HG03025 (cell line): ENCODE data around the gene SH3TC2.

ENCODE experiments used
- ATAC-seq: cut with Tn5 transposase; IDR thresholded peaks from one replicate; pipeline ENCODE4 v1.9.1; 2021; ENCODE audit warnings: mild to moderate bottlenecking, moderate library complexity; ENCODE audit not compliant: unreplicated experiment, low FRiP score

SH3TC2 gene

GRCh38 chr5:149002761-149003689 is 59.8 kb downstream of the SH3TC2 start:
- ATAC-seq = no peak

- no peak for ATAC-seq
Measured at GRCh38 chr5:149002053-149002452, 60.8 kb downstream of the SH3TC2 start.

GRCh38 chr5:149001162-149001561 is 61.7 kb downstream of the SH3TC2 start:
- ATAC-seq = no peak

- no peak for ATAC-seq
Measured at GRCh38 chr5:148999741-149000140, 63.1 kb downstream of the SH3TC2 start.

GRCh38 chr5:148998174-148998797 is 64.6 kb downstream of the SH3TC2 start:
- no peak for ATAC-seq

- no peak for ATAC-seq
Measured at GRCh38 chr5:148996270-148996669, 66.6 kb downstream of the SH3TC2 start.

- ATAC-seq = no peak
Measured at GRCh38 chr5:148995791-148996190, 67.1 kb downstream of the SH3TC2 start.

- ATAC-seq = no peak
Measured at GRCh38 chr5:148993283-148993936, 69.5 kb downstream of the SH3TC2 start.

GRCh38 chr5:148992265-148992664 is 70.6 kb downstream of the SH3TC2 start:
- no peak for ATAC-seq

GRCh38 chr5:148991566-148991965 is 71.3 kb downstream of the SH3TC2 start:
- no peak for ATAC-seq

- no peak for ATAC-seq
Measured at GRCh38 chr5:148990817-148991216, 72.0 kb downstream of the SH3TC2 start.

- no peak for ATAC-seq
Measured at GRCh38 chr5:148989567-148989966, 73.3 kb downstream of the SH3TC2 start.

GRCh38 chr5:148988328-148988727 is 74.5 kb downstream of the SH3TC2 start:
- no peak for ATAC-seq

GRCh38 chr5:148986636-148987035 is 76.2 kb downstream of the SH3TC2 start:
- ATAC-seq = no peak

- ATAC-seq = no peak
Measured at GRCh38 chr5:148984345-148984744, 78.5 kb downstream of the SH3TC2 start.

- ATAC-seq = no peak
Measured at GRCh38 chr5:148981353-148981752, 81.5 kb downstream of the SH3TC2 start.

- ATAC-seq = no peak
Measured at GRCh38 chr5:148980731-148981130, 82.1 kb downstream of the SH3TC2 start.

GRCh38 chr5:148979083-148979723 is 83.7 kb downstream of the SH3TC2 start:
- ATAC-seq = no peak

- no peak for ATAC-seq
Measured at GRCh38 chr5:148978370-148979082, 84.3 kb downstream of the SH3TC2 start.
